Neuronal stem cell (in vitro differentiated cells): Measurements from ENCODE around the gene TPSD1.
A peak's percentile ranks its signal among the peaks of the same experiment; 100 is the strongest.

ENCODE experiments used
- DNase-seq: peaks from one replicate; pipeline ENCODE4 v3.0.0-alpha.2; 2013; ENCODE audit warnings: low spot score
- H2AFZ ChIP-seq: one replicate; pipeline ENCODE4 v1.6.1; 2013; ENCODE audit warnings: mild to moderate bottlenecking, low read length, inconsistent platforms
- H2AK5ac ChIP-seq: 2 replicates; pipeline ENCODE4 v1.6.1; 2013; ENCODE audit warnings: low read depth, mild to moderate bottlenecking, inconsistent platforms, low read length, moderate library complexity, mixed read lengths
- H2BK120ac ChIP-seq: 2 replicates; pipeline ENCODE4 v1.6.1; 2013; ENCODE audit warnings: low read depth, mild to moderate bottlenecking, inconsistent platforms, low read length, moderate library complexity, mixed read lengths
- H2BK12ac ChIP-seq: one replicate; pipeline ENCODE4 v1.6.1; 2013; ENCODE audit warnings: low read length, inconsistent platforms
- H2BK15ac ChIP-seq: 2 replicates; pipeline ENCODE4 v1.6.1; 2013; ENCODE audit warnings: mild to moderate bottlenecking, low read length, inconsistent platforms, mixed read lengths
- H2BK5ac ChIP-seq: one replicate; pipeline ENCODE4 v1.6.1; 2013; ENCODE audit warnings: inconsistent platforms, mild to moderate bottlenecking, low read length, moderate library complexity
- H3K14ac ChIP-seq: one replicate; pipeline ENCODE4 v1.6.1; 2013; ENCODE audit warnings: low read length, inconsistent platforms
- H3K18ac ChIP-seq: 2 replicates; pipeline ENCODE4 v1.6.1; 2013; ENCODE audit warnings: low read length, inconsistent platforms
- H3K23ac ChIP-seq: 2 replicates; pipeline ENCODE4 v1.6.1; 2013; ENCODE audit warnings: low read depth, mild to moderate bottlenecking, mixed read lengths, low read length, inconsistent platforms; ENCODE audit not compliant: poor library complexity
- H3K27ac ChIP-seq: replicated peaks from 3 replicates; pipeline ENCODE4 v1.5.1; 2013; ENCODE audit warnings: low read length, inconsistent platforms
- H3K27me3 ChIP-seq, 3 experiments: 2 replicates each; pipeline ENCODE4 v1.6.1; 2013; ENCODE audit warnings: low read length in 3 of 3, mild to moderate bottlenecking in 2 of 3, inconsistent platforms in 1 of 3, low read depth in 1 of 3, mixed read lengths in 1 of 3, moderate library complexity in 1 of 3; ENCODE audit not compliant: control insufficient read depth in 3 of 3, insufficient read depth in 3 of 3
- H3K36me3 ChIP-seq, 2 donors: replicated peaks in 1 of 2; 2 replicates each; pipeline ENCODE4 v1.6.1; 2013; ENCODE audit warnings: low read length in 2 of 2; ENCODE audit not compliant: control insufficient read depth in 2 of 2, insufficient read depth in 2 of 2
- H3K4ac ChIP-seq: 2 replicates; pipeline ENCODE4 v1.6.1; 2013; ENCODE audit warnings: inconsistent platforms, mild to moderate bottlenecking, low read length, moderate library complexity
- H3K4me1 ChIP-seq, 2 donors: 1 replicate in 1 of 2; 2 replicates in 1 of 2; pipeline ENCODE4 v1.6.1; 2013; ENCODE audit warnings: low read length in 2 of 2, low read depth in 1 of 2; ENCODE audit not compliant: control insufficient read depth in 2 of 2, insufficient read depth in 1 of 2
- H3K4me2 ChIP-seq: one replicate; pipeline ENCODE4 v1.6.1; 2013; ENCODE audit warnings: mild to moderate bottlenecking, low read length, inconsistent platforms; ENCODE audit not compliant: insufficient read depth, poor library complexity, severe bottlenecking
- H3K4me3 ChIP-seq, 2 donors: 2 replicates each; pipeline ENCODE4 v1.5.1; 2013; ENCODE audit warnings: low read length in 2 of 2, mild to moderate bottlenecking in 2 of 2, inconsistent platforms in 1 of 2, moderate library complexity in 1 of 2
- H3K79me1 ChIP-seq: one replicate; pipeline ENCODE4 v1.6.1; 2013; ENCODE audit warnings: low read depth, mild to moderate bottlenecking, inconsistent platforms, low read length, moderate library complexity
- H3K9ac ChIP-seq: one replicate; pipeline ENCODE4 v1.6.1; 2013; ENCODE audit warnings: mild to moderate bottlenecking, low read depth, low read length, inconsistent platforms; ENCODE audit not compliant: poor library complexity
- H3K9me3 ChIP-seq, 2 donors: replicated peaks in 1 of 2; 2 replicates each; pipeline versions ENCODE3 to v1.6.1; 2013; ENCODE audit warnings: low read length in 2 of 2, mild to moderate bottlenecking in 2 of 2, inconsistent platforms in 1 of 2, low read depth in 1 of 2, mixed read lengths in 1 of 2, moderate library complexity in 1 of 2; ENCODE audit not compliant: control insufficient read depth in 2 of 2, insufficient read depth in 1 of 2
- H4K8ac ChIP-seq: one replicate; pipeline ENCODE4 v1.6.1; 2013; ENCODE audit warnings: low read depth, mild to moderate bottlenecking, inconsistent platforms, low read length, moderate library complexity
- H4K91ac ChIP-seq: one replicate; pipeline ENCODE4 v1.6.1; 2013; ENCODE audit warnings: low read length, low read depth, mild to moderate bottlenecking, inconsistent platforms; ENCODE audit not compliant: poor library complexity
- WGBS, 2 donors: extraction: QIAGEN DNeasy Blood & Tissue Kit; methylation state at CpG; one replicate each; pipeline ENCODE4 v1.1.7; 2013; ENCODE audit warnings: missing lambda C conversion rate in 2 of 2, mixed read lengths in 1 of 2; ENCODE audit not compliant: insufficient read length in 2 of 2, insufficient replicate concordance in 1 of 2; ENCODE audit errors: extremely low coverage in 2 of 2; 5-methylcytosine and 5-hydroxymethylcytosine counted together

Gene TPSD1

GRCh38 chr16:1298406-1298805 is 42.5 kb downstream of the TPSD1 start:
- Histone ChIP-seq H2BK5ac (no peak overlapping the region), H4K8ac (no peak overlapping the region), H3K79me1 (no peaks in the 10 kb centered on the region), H3K27ac (no peak overlapping the region), H3K27me3 (peaks cover 0 to 43% (median 0%) of the 10 kb centered on the region in 3 experiments), H3K36me3 (no peaks in the 10 kb centered on the region), H3K14ac (no peak overlapping the region), H3K9ac (no peak overlapping the region), H4K91ac (no peak overlapping the region), H3K23ac (no peak overlapping the region), H3K4me1 (peaks cover 4 to 5% of the 10 kb centered on the region in 2 donors), H3K18ac (no peak overlapping the region), H3K9me3 (no peaks in the 10 kb centered on the region), H2BK12ac (no peak overlapping the region), H2BK120ac (no peak overlapping the region), H2BK15ac (no peak overlapping the region), H3K4me3 (no peak overlapping the region), H3K4ac (no peak overlapping the region), H3K4me2 (no peak overlapping the region), H2AK5ac (no peak overlapping the region), H2AFZ (no peak overlapping the region)
- no CpG with 5 or more reads among the region's 14 CpGs for WGBS, 2 donors
- DNase-seq = no peak

DNA sequence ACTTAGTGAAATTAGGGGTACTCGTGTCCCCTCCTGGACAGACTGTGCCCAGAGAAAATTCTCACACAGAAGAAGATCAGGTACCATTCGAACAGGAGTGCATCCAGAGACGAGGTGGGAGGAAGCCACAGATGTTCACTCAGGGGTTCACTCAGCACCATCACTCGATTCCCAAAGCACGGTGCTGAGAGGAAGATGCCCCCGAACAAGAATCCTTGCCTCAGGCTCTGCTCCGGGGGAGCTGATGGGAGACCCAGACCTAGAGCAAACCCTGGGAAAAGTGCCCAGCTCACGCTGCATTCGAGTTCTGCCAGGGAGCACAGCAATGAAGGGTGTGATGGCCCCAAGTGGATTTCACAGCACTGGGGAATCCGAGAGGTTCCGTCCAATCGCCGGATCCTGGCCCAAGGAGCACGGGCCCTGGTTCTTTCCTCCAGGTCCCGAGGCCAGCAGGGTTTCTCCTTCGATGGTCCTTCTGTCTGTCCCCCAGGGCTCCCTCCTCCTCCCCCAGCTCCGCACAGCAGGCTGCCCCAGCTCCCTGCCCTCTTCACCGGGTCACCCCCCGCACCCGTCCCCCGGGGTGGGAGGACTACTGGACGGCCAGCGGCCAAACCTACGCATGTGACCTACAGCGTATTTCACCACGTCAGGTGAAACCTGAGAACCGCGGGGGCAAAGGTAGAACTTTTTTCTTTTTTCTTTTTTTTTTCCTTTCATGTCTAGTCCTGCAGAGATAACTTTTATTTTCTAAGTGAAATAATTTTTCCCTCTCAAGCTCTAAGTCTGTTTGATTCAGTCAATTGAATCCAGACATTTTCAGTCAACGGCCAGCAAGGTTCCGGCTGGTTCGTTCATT is 43.4 kb downstream of the TPSD1 start:
- Histone ChIP-seq H3K36me3 (no peaks in the 10 kb centered on the region), H3K23ac (no peak overlapping the region), H3K27me3 (peaks cover 0 to 48% (median 0%) of the 10 kb centered on the region in 3 experiments), H3K9me3 (no peaks in the 10 kb centered on the region), H4K91ac (no peak overlapping the region), H3K4me3 (no peak overlapping the region), H3K4me2 (no peak overlapping the region), H2BK12ac (no peak overlapping the region), H3K18ac (no peak overlapping the region), H2BK15ac (no peak overlapping the region), H3K9ac (no peak overlapping the region), H2AK5ac (no peak overlapping the region), H3K27ac (no peak overlapping the region), H4K8ac (no peak overlapping the region), H3K4ac (no peak overlapping the region), H2BK5ac (no peak overlapping the region), H3K4me1 (peaks cover 4 to 5% of the 10 kb centered on the region in 2 donors), H3K14ac (no peak overlapping the region), H2AFZ (no peak overlapping the region), H3K79me1 (no peaks in the 10 kb centered on the region), H2BK120ac (no peak overlapping the region)
- no CpG with 5 or more reads among the region's 31 CpGs for whole genome bisulfite sequencing, 2 donors
- no peak for DNase-seq

- no peak overlapping the region for H2BK12ac ChIP-seq
- no peak overlapping the region for H3K23ac ChIP-seq
- no peak overlapping the region for H3K9ac ChIP-seq
- H2BK15ac ChIP-seq = no peak overlapping the region
- no peak overlapping the region for H3K18ac ChIP-seq
- H4K8ac ChIP-seq = no peak overlapping the region
- H2BK5ac ChIP-seq = no peak overlapping the region
- no peaks in the 10 kb centered on the region for H3K79me1 ChIP-seq
- H3K27ac ChIP-seq = no peak overlapping the region
- no peak overlapping the region for H2BK120ac ChIP-seq
- H2AK5ac ChIP-seq = no peak overlapping the region
- no peak overlapping the region for H2AFZ ChIP-seq
- H3K14ac ChIP-seq = no peak overlapping the region
- no peak overlapping the region for H3K4ac ChIP-seq
- WGBS, 2 donors = no CpG with 5 or more reads among the region's 12 CpGs
- DNase-seq = no peak
- H4K91ac ChIP-seq = no peak overlapping the region
- peaks cover 0 to 48% (median 0%) of the 10 kb centered on the region in 3 experiments for H3K27me3 ChIP-seq
- no peaks in the 10 kb centered on the region for H3K9me3 ChIP-seq
- H3K4me1 ChIP-seq = peaks cover 3 to 4% of the 10 kb centered on the region in 2 donors
- H3K4me2 ChIP-seq = no peak overlapping the region
- no peaks in the 10 kb centered on the region for H3K36me3 ChIP-seq
- H3K4me3 ChIP-seq = no peak overlapping the region
Measured at GRCh38 chr16:1299868-1300203, 44.0 kb downstream of the TPSD1 start.

- peaks cover 3 to 4% of the 10 kb centered on the region in 2 donors for H3K4me1 ChIP-seq
- H3K9ac ChIP-seq = peak overlapping the region; percentile 12
- H3K36me3 ChIP-seq = no peaks in the 10 kb centered on the region
- H2AFZ ChIP-seq = peak overlapping the region; percentile 89
- peak overlapping the region; percentile 70 for H4K8ac ChIP-seq
- no peaks in the 10 kb centered on the region for H3K79me1 ChIP-seq
- peak overlapping the region; percentile 97 for H2BK15ac ChIP-seq
- no peak overlapping the region for H2BK120ac ChIP-seq
- H3K4me2 ChIP-seq = peak overlapping the region; percentile 40
- H3K23ac ChIP-seq = peak overlapping the region; percentile 95
- WGBS, 2 donors = no CpG with 5 or more reads among the region's 42 CpGs
- H2AK5ac ChIP-seq = peak overlapping the region; percentile 84
- H3K9me3 ChIP-seq = no peaks in the 10 kb centered on the region
- H3K4me3 ChIP-seq = no peak overlapping the region
- peak overlapping the region; percentile 38 for H3K14ac ChIP-seq
- H4K91ac ChIP-seq = no peak overlapping the region
- H3K27me3 ChIP-seq = peaks cover 0 to 48% (median 0%) of the 10 kb centered on the region in 3 experiments
- H3K27ac ChIP-seq = no peak overlapping the region
- H2BK5ac ChIP-seq = peak overlapping the region; percentile 60
- peak overlapping the region; percentile 37 for H3K4ac ChIP-seq
- H3K18ac ChIP-seq = peak overlapping the region; percentile 94
- DNase-seq = peak; percentile 57
- H2BK12ac ChIP-seq = peak overlapping the region; percentile 90
Measured at GRCh38 chr16:1300664-1301476, 45.0 kb downstream of the TPSD1 start.
